Measurements from ENCODE around the gene TEAD2. TPM values are rescaled to one million over a fixed set of nuclear protein-coding genes. Genes with fewer than 3 reads are reported as not detected.
A peak's percentile ranks its signal among the peaks of the same experiment; 100 is the strongest.

TEAD2 gene
- 66.6 TPM for polyA plus RNA-seq (2013, experiment 1 of 2; ENCODE audit: insufficient read length)
- 60.5 TPM for polyA plus RNA-seq (2013, experiment 2 of 2; ENCODE audit: insufficient read length)

- DNase-seq = peak; percentile 73
These were observed at the start of gene TEAD2 for GRCh38 chr19:49362048-49362928. TSS of gene TEAD2 (minus strand) at chr19:49362416. CDS start at chr19:49360075, 2,341 bp downstream.

DNA sequence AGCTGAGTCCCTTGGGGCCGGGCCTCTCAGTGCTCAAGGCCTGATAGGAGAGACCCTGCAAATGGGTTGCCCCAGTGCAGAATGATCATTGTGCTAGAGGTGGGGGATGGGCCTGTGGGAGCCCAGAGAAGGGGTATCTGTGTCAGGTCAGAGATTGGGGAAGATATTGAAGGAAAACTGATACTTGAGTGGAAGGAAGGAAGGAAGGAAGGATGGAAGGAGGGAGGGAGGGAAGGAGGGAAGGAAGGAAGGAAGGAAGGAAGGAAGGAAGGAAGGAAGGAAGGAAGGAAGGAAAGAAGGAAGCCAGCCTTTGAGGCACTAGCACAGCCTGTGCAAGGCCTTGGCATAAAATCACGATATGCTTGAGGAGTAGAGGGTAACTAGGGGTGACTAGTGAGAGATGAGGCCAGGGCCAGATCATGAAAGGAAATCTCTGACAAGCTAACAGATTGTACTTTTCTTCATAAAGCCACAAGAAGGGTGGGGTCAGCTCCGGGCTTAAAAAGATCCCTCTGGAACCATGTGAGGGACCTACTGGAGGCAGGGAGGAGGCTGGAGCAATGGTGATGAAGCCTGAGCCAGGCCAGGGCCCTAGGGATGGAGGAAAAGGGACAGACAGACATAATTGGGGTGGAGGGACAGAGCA, 49.6 kb upstream of the TEAD2 start:
- DNase-seq = no peak

- no peak for DNase-seq
These were observed 47.3 kb upstream of the TEAD2 start for GRCh38 chr19:49409441-49410029.

DNA sequence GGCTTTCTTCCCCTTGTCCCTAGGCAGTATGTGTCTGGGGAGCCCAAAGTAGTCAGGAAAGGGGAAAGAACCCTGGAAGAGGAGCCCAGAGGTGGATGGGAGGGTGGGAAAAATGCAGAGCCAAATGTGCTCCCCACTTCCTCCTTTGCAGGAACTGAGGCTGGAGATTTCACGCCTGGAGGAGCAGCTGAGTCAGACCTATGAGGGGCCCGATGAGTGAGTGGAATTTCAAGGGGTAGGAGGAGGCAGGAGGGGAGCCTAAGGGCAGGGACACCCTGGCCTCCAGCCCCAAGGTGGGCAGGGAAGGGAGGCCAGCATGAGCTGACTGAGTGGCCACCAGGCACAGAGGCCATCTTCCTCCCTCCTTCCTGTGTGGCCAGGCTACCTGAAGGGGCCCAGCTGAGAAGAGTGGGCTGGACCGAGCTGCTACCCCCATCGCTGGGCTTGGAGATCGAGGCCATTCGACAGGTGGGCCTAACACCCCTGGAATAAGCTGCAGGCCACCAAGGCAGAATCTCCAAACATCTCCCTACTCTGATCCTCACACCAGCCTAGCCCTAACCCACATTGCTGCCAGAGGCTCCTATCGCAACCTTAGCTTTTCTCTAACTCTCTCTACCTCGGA, 46.7 kb upstream of the TEAD2 start:
- DNase-seq = no peak

GRCh38 chr19:49407482-49408015, 45.3 kb upstream of the TEAD2 start:
- no peak for DNase-seq

DNA sequence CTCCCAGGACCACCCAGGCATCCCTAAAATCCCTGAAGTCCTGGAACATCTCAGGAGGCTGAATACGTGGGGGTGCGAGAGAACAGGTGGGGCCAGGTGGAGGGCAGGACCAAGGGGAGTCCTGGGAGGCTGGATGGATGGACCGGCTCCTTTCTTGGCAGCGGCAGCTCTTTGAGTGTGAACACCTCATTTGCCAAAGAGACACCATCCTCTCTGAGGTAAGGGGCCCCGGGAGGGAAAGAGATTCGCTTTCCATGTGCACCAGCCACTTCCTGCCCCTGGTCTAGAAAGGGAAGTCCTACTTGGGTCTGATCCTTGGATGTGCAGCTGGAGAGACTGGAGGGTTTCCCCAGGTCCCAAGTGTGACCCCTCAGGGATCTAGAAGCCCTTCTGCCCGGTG, 44.9 kb upstream of the TEAD2 start:
- DNase-seq = no peak

DNA sequence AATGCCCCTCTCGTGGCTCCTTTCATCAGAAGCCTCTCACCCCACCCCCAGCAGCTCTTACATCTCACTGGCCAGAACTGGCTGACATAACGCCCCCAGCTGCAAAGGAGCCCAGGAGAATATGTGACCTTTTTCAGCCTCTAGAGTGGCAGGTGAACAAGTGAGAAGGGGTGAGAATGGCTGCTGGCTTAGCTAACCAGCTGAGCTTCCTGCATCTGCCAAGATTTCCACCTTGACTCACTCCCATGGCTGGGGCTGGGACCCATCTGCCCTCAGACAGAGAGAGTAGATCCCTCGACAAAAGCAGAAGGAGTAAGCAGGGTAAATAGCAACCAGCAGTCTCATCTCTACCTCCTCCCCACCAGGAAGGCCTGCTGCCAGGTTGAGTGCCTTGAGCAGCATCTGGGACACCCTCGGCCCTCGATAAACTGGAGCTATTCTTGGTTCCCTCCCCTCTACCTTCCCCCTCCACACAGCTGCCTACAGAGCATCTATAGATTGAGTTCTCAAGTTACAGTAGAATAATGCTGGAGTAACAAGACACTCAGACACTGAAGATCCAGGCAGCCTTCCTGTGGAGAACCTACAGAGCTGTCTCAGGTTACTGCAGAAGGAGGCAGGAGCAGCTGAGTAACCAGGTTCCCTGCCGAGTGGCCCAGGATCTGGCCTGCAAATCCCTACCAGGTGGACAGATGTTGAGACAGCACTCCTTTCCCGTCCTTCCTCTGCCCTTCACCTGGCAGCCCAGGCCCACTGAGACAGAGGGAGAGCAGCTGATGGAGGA, 41.4 kb upstream of the TEAD2 start:
- DNase-seq = peak; percentile 24

DNA sequence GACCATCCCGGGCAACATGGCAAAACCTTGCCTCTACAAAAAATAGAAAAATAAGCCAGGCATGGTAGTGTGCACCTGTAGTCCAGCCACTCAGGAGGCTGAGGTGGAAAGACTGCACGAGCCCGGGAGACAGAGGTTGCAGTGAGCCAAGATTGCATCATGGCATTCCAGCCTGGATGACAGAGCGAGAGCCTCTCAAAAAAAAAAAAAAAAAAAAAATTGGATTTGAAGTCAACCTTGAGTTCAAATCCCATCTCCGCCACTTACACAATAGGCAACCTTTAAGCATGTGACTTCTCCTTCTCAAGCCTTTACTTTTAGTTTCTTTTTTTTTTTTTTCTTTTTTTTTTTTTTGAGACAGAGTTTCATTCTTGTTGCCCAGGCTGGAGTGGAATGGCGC, 37.8 kb upstream of the TEAD2 start:
- DNase-seq = peak; percentile 18

DNA sequence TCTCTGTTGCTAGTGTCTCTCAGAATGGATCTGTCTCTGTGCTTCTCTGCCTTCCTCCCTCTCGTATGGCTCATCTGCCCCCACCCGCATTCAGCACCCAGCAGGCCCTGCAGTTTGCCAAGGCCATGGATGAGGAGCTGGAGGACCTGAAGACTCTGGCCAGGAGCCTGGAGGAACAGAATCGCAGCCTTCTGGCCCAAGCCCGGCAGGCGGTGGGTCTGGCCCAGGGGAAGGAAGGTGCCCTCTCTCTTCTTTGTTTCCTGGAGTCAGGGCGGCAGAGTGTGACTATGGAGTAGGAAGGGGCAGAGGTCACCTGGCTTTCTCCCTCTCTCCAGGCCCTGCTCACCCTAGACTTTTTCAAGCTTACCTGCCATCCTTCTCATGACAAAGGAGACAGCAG, 36.7 kb upstream of the TEAD2 start:
- no peak for DNase-seq

DNA sequence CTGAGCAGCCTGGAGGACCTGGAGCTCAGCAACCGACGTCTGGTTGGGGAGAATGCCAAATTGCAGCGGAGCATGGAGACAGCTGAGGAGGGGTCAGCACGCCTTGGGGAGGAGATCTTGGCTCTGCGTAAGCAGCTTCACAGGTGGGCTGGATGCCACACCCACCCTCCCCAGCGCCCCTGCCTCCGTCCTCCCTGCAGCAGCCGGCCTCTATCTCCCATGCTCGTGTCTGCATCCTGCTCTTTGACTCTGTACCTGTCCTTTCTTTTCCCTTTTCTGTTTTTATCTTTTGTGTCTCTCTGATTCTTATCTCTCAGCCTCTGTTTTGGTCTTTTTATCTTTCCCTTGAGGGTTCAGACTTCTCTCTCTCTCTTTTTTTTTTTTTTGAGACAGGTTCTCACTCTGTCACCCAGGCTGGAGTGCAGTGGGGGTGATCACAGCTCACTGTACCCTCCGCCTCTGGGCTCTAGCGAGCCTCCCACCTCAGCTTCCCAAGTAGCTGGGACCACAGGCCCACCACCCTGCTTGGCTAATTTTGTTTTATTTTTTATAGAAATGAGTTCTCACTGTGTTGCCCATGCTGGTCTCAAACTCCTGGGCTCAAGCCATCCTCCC, 35.9 kb upstream of the TEAD2 start:
- DNase-seq = no peak

DNA sequence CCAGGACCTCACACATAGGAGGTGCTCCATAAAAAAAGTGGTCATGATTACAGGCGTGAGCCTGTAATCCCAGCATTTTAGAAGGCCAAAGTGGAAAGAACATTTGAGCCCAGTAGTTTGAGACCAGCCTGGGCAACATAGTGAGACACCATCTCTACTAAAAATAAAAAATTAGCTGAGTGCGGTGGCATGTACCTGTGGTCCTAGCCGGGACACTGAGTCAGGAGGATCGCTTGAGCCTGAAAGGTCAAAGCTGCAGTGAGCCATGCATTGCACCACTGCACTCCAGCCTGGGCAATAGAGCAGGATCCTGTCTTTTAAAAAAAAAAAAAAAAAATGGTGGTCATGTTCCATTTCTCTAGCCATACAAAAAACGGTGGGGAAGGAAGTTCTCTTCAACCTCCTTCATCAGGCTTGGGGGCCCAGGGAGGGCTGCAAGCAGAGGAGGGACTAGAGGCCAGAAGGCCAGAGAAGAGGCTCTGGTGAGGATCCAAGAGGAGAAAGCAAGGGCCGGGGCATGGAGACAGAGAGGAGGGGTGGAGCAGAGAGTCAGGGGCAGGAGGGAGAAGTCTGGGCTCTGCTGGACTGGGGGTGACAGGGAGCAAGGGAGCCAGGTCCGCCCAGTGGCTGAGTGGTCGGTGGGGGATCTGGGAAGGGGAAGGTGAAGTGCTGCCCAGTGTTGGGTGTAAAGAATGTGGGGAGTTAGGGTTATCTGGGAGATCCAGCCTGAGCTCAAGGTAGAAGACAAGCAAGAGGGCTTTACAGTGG, 34.7 kb upstream of the TEAD2 start:
- no peak for DNase-seq

DNA sequence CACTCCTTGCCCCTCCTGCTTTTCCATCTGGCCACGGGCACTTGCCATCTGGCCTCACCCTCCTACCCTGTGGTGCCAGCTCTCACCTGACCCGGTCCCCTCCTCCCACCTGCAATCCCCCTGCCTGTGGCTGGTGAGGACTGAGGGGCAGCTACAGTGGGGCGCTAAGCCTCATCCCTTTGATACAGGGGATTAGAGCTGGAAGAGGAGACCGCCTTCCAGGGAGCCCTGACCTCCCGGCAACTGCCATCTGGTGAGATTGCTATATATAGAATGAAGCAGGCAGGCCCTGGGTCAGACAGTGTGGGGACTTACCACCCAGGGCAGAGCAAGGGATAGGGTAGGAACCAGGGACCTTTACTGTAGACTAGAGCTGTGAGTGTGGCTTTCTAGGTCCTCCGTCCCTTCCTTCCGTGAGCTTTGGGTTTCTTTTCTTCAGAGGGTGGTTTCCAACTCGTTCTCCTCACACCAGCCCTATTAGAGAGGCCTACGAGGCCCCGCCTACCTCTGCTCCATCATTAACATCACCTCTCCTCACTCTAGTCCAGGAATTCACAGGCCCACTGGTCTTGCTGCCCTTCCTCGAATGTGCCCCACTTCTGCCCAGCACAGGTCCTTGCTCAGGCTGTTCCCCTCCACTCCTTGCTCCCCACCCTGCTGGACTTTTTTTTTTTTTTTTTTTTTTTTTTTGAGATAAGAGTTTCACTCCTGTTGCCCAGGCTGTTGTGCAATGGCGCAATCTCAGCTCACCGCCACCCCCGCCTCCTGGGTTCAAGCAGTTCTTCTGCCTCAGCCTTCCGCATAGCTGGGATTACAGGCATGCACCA, 33.6 kb upstream of the TEAD2 start:
- no peak for DNase-seq

GRCh38 chr19:49393881-49394280, 31.7 kb upstream of the TEAD2 start:
- no peak for DNase-seq

- peak; percentile 74 for DNase-seq
These were observed 29.6 kb upstream of the TEAD2 start for GRCh38 chr19:49391581-49392399.

GRCh38 chr19:49390929-49391359, 28.7 kb upstream of the TEAD2 start:
- no peak for DNase-seq

- no peak for DNase-seq
These were observed 28.1 kb upstream of the TEAD2 start for GRCh38 chr19:49390131-49390928.

DNA sequence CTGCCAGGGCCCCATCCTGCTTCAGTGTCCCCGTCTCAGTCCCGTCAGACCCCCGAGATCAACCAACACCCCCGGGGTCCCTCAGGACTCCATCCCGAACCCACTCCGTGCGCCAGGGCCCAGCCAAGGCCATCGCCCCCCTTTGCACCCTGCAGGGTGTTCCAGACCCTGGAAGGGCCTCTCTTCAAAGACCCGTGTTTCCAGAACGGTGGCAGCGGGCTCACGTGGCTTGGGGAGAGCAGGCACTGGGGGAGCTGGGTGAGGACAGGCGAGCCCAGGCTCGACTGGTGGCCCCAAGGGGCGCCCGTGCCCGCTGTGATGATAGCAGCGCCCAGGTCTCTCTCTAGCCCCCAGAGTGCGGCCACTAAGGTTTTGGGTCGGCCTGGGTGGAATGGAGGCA, 27.2 kb upstream of the TEAD2 start:
- DNase-seq = no peak

DNA sequence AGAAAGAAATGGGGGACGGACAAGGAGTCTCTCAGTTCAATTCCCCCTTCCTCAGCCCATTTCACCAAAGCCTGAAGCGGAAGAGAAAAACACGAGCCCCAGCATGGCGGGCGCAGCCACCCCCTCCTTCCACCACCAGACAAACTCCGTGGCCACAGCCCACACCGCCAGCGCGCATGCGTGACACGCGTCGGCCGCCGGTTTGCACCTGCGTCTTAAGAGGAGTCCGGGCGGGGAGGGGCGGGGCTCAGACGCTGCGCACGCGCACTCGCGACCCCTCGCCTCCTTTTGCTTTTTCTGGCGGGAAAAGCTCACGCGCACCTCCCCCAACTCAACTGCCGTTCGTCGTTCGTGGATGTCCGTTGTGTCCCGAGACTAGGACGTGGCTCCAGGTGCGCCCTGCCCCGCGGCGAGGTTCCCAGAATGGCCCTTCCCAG, 25.7 kb upstream of the TEAD2 start, which contains the start of gene KASH5:
KASH5 (plus strand) TSS at position 314 of the 437 bp plus-strand sequence. CDS start 2,635 bp downstream, outside the sequence.
- peak; percentile 50 for DNase-seq

Data from fibroblast of skin of scalp (primary cell).